Measurements from ENCODE around the gene LARGE1. TPM values are rescaled to one million over a fixed set of nuclear protein-coding genes. Genes with fewer than 3 reads are reported as not detected.

LARGE1 gene
- total and polyA plus RNA-seq, 2 of the 8 experiments (the other 6 are each of a cell fraction or from before 2014, with no cell fraction given): 43.7 to 83.0 TPM

GRCh38 chr22:33328789-33329296, 591.4 kb downstream of the LARGE1 start:
- TF ChIP-seq SP1 (IDR thresholded peaks at IDR 0.05; ENCODE audit: low read depth, low read length) (no peak), RAD21 (IDR thresholded peaks at IDR 0.05 in 1 of 2, conservative IDR thresholded peaks at IDR 0.05 in 1 of 2; ENCODE audit: low read depth in 2 of 2, low read length in 2 of 2) (no peak)
- Histone ChIP-seq H3K27me3 (replicated peaks in 1 of 4; ENCODE audit: control insufficient read depth in 3 of 4, extremely low read depth in 1 of 4, insufficient read depth in 3 of 4, low read length in 3 of 4) (no peaks in the 10 kb centered on the region), H3K9ac (replicated peaks in 1 of 4; ENCODE audit: extremely low read depth in 1 of 4, low read depth in 3 of 4, low read length in 3 of 4) (no peak overlapping the region), H4K20me1 (replicated peaks in 1 of 2; ENCODE audit: control insufficient read depth in 1 of 2, insufficient read depth in 2 of 2, low read length in 2 of 2) (peaks cover 0 to 4% of the 10 kb centered on the region in 2 experiments), H3K14ac (ENCODE audit: insufficient read length) (no peak overlapping the region), H3K4me2 (ENCODE audit: insufficient read depth in 1 of 2, low read depth in 2 of 2, low read length in 2 of 2) (no peak overlapping the region), H3K23me2 (ENCODE audit: low read depth, low read length) (no peaks in the 10 kb centered on the region), H3K79me2 (ENCODE audit: control insufficient read depth in 1 of 2, insufficient read depth in 2 of 2, low read length in 2 of 2) (no peaks in the 10 kb centered on the region), H2BK120ac (replicated peaks; ENCODE audit: low read depth, low read length) (no peak overlapping the region), H2AK5ac (ENCODE audit: low read depth, low read length) (no peak overlapping the region), H3K4ac (replicated peaks; ENCODE audit: insufficient read length, low read depth, low read length) (no peak overlapping the region), H2BK5ac (ENCODE audit: low read depth, low read length) (no peak overlapping the region), H4K5ac (ENCODE audit: insufficient read length, low read depth, low read length) (no peak overlapping the region), H3K4me3 (ENCODE audit: extremely low read depth in 1 of 4, insufficient read depth in 2 of 4, low read depth in 3 of 4, low read length in 4 of 4) (no peak overlapping the region), H3K27ac (ENCODE audit: low read depth, low read length) (no peak overlapping the region), H3K9me3 (ENCODE audit: insufficient read depth in 2 of 2, low read depth in 1 of 2, low read length in 1 of 2) (no peaks in the 10 kb centered on the region), H2BK15ac (ENCODE audit: low read length) (no peak overlapping the region), H4K91ac (replicated peaks; ENCODE audit: insufficient read length, low read length) (no peak overlapping the region), H2BK20ac (ENCODE audit: low read length) (no peak overlapping the region), H2BK12ac (ENCODE audit: low read depth, low read length) (no peak overlapping the region), H2AFZ (ENCODE audit: low read length) (no peak overlapping the region), H3K4me1 (replicated peaks in 1 of 4; ENCODE audit: control insufficient read depth in 3 of 4, insufficient read depth in 4 of 4, low read length in 3 of 4) (peaks cover 0 to 6% (median 1%) of the 10 kb centered on the region in 4 experiments; a peak in 3 of 7 replicates), H3K18ac (ENCODE audit: extremely low read depth, low read length) (no peak overlapping the region), H3K36me3 (ENCODE audit: control insufficient read depth in 2 of 4, insufficient read depth in 4 of 4, low read length in 3 of 4) (peaks cover 0 to 3% (median 0%) of the 10 kb centered on the region in 4 experiments; a peak in 2 of 8 replicates), H4K8ac (ENCODE audit: extremely low read depth, insufficient read depth, low read length) (no peak overlapping the region), H3K23ac (ENCODE audit: insufficient read length) (no peak overlapping the region), H3K56ac (replicated peaks; ENCODE audit: insufficient read length, low read depth, low read length) (no peak overlapping the region), H3K79me1 (ENCODE audit: low read depth, low read length) (no peaks in the 10 kb centered on the region)
- CTCF ChIA-PET (ENCODE audit: partially characterized antibody): interaction anchor here (1.3 to 2.5 kb wide), 4 partner anchors 9 to 27 kb away, joined by 3 to 6 read pairs (median 4); no protein-coding TSS in a partner anchor
- POLR2A ChIA-PET (ENCODE audit: partially characterized antibody): no interaction called here
- 94% methylated on average over 2 of the region's 2 CpGs; no CpG with 5 or more reads in 1 of the 2 experiments for WGBS, 2 experiments (ENCODE audit: extremely low coverage in 1 of 2, insufficient coverage in 1 of 2, insufficient read length in 1 of 2, insufficient replicate concordance in 2 of 2, low coverage in 1 of 2, low lambda C conversion rate in 2 of 2, missing lambda C conversion rate in 1 of 2)
- no peak for FAIRE-seq
- no peak for DNase-seq (ENCODE audit: low read depth in 1 of 2, low spot score in 2 of 2)
